Osteocyte (in vitro differentiated cells): ENCODE results near the gene CHM. TPM values are rescaled to one million over a fixed set of nuclear protein-coding genes. Genes with fewer than 3 reads are reported as not detected.
"Not testable (repeated sequence)": the region's sequence is repeated elsewhere in the genome, so short reads cannot be mapped to it uniquely, and the experiment has no call there.

Experiments used
- DNase-seq: peaks from one replicate; pipeline ENCODE4 v3.0.0; 2021; ENCODE audit warnings: mixed read lengths; ENCODE audit not compliant: unreplicated experiment; ENCODE audit errors: extremely low spot score
- H3K27ac Mint-ChIP-seq: one replicate; pipeline ENCODE4 v1.8.0; 2021; ENCODE audit warnings: mild to moderate bottlenecking, mixed read lengths; ENCODE audit not compliant: unreplicated experiment
- H3K27me3 Mint-ChIP-seq: one replicate; pipeline ENCODE4 v1.8.0; 2021; ENCODE audit warnings: mixed read lengths; ENCODE audit not compliant: unreplicated experiment
- H3K36me3 Mint-ChIP-seq: one replicate; pipeline ENCODE4 v1.8.0; 2021; ENCODE audit warnings: mixed read lengths; ENCODE audit not compliant: unreplicated experiment
- H3K4me1 Mint-ChIP-seq: one replicate; pipeline ENCODE4 v1.8.0; 2021; ENCODE audit warnings: mixed read lengths; ENCODE audit not compliant: unreplicated experiment
- H3K4me3 Mint-ChIP-seq: one replicate; pipeline ENCODE4 v1.8.0; 2021; ENCODE audit warnings: mild to moderate bottlenecking, moderate library complexity, mixed read lengths; ENCODE audit not compliant: unreplicated experiment
- H3K9me3 Mint-ChIP-seq: one replicate; pipeline ENCODE4 v1.8.0; 2021; ENCODE audit warnings: mixed read lengths; ENCODE audit not compliant: unreplicated experiment
- total RNA-seq: library from RNA; stranded (reverse); gene quantifications from 2 replicates; pipeline ENCODE4 v1.2.1, GENCODE V29; 2021
- TF ChIP-seq, protein P1 (sequence below): fragments of 200-600 bp; sonication (generic); IDR thresholded peaks from 2 replicates; pipeline ENCODE4 v1.5.0; 2021; ENCODE audit warnings: antibody characterized with exemption, mild to moderate bottlenecking, moderate library complexity

CHM gene
- total RNA-seq, 1 donor from 2014 or later = 62.2 TPM

DNA sequence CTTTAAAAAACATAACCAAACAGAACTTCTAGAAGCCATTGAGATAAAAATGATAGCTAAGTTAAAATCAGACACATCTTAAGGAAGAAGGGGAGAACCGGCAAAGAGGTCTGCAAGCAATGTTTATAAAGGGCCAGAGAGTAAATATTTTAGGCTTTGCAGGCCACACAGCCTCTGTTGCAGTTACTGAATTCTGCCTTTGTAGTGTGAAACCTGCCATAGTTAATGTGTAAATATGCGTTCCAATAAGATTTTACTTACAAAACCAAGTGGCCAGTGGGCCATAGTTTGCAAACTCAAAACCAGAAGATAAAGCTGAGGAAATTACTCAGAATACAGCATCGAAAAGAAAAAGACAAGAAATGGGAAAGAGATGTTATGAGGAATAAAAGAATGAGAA lies 33.6 kb downstream of the CHM start:
- DNase-seq = no peak
- peaks cover 29% of the 10 kb centered on the region for H3K36me3 Mint-ChIP-seq
- TF ChIP-seq, protein P1, sequence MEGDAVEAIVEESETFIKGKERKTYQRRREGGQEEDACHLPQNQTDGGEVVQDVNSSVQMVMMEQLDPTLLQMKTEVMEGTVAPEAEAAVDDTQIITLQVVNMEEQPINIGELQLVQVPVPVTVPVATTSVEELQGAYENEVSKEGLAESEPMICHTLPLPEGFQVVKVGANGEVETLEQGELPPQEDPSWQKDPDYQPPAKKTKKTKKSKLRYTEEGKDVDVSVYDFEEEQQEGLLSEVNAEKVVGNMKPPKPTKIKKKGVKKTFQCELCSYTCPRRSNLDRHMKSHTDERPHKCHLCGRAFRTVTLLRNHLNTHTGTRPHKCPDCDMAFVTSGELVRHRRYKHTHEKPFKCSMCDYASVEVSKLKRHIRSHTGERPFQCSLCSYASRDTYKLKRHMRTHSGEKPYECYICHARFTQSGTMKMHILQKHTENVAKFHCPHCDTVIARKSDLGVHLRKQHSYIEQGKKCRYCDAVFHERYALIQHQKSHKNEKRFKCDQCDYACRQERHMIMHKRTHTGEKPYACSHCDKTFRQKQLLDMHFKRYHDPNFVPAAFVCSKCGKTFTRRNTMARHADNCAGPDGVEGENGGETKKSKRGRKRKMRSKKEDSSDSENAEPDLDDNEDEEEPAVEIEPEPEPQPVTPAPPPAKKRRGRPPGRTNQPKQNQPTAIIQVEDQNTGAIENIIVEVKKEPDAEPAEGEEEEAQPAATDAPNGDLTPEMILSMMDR = no peak
- H3K9me3 Mint-ChIP-seq = peaks cover 4% of the 10 kb centered on the region
- no peaks in the 10 kb centered on the region for H3K27me3 Mint-ChIP-seq
- no peak overlapping the region for H3K27ac Mint-ChIP-seq
- no peak overlapping the region for H3K4me3 Mint-ChIP-seq
- peaks cover 27% of the 10 kb centered on the region for H3K4me1 Mint-ChIP-seq

DNA sequence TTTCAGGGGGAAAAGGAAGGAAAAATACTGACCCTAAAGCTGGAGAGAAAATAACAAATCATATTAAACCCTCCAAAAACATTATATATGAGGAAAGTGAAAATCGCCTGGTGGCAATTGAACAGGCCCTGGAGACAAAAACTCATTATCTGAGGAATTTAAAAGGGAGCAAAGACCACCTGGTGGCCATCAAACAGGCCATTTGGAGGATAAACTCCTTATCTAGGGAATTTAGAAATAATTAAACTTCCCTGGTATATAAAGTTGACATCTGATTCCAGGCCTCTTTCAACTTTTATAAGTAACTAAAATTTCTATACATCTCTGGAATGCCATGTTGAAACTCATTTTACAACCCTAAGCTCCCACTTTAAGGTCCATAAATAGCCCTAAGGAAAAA lies 35.2 kb downstream of the CHM start:
- Mint-ChIP-seq H3K27me3 (no peaks in the 10 kb centered on the region), H3K27ac (no peak overlapping the region)
- TF ChIP-seq, protein P1 = no peak

DNA sequence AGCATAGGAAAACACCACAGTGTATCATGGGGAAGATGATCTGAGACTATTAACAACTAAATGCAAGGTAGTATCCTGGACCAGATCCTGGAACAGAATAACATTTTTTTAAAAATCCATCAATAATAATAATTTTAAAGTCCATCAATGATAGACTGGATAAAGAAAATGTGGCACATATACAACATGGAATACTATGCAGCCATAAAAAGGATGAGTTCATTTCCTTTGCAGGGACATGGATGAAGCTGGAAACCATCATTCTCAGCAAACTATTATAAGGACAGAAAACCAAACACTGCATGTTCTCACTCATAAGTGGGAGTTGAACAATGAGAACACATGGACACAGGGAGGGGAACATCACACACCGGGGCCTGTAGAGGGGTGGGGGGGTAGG lies 37.6 kb downstream of the CHM start:
- H3K27ac Mint-ChIP-seq, H3K4me3 Mint-ChIP-seq, H3K27me3 Mint-ChIP-seq, H3K9me3 Mint-ChIP-seq, DNase-seq: not testable (repeated sequence)
- Mint-ChIP-seq H3K36me3 (peaks cover 20% of the 10 kb centered on the region), H3K4me1 (peaks cover 23% of the 10 kb centered on the region)

More for the DNA sequence above, 35.2 kb downstream of the CHM start:
- Mint-ChIP-seq H3K4me3 (no peak overlapping the region), H3K36me3 (peaks cover 23% of the 10 kb centered on the region), H3K9me3 (peaks cover 4% of the 10 kb centered on the region), H3K4me1 (peaks cover 24% of the 10 kb centered on the region)
- no peak for DNase-seq

DNA sequence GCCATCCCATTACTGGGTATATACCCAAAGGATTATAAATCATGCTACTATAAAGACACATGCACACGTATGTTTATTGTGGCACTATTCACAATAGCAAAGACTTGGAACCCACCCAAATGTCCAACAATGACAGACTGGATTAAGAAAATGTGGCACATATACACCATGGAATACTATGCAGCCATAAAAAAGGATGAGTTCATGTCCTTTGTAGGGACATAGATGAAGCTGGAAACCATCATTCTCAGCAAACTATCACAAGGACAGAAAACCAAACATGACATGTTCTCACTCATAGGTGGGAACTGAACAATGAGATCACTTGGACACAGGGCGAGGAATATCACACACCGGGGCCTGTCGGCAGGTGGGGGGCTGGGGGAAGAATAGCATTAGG lies 39.5 kb downstream of the CHM start:
- DNase-seq, H3K27ac Mint-ChIP-seq, H3K9me3 Mint-ChIP-seq, H3K27me3 Mint-ChIP-seq, H3K4me3 Mint-ChIP-seq: not testable (repeated sequence)
- Mint-ChIP-seq H3K4me1 (peaks cover 23% of the 10 kb centered on the region), H3K36me3 (peaks cover 20% of the 10 kb centered on the region)

DNA sequence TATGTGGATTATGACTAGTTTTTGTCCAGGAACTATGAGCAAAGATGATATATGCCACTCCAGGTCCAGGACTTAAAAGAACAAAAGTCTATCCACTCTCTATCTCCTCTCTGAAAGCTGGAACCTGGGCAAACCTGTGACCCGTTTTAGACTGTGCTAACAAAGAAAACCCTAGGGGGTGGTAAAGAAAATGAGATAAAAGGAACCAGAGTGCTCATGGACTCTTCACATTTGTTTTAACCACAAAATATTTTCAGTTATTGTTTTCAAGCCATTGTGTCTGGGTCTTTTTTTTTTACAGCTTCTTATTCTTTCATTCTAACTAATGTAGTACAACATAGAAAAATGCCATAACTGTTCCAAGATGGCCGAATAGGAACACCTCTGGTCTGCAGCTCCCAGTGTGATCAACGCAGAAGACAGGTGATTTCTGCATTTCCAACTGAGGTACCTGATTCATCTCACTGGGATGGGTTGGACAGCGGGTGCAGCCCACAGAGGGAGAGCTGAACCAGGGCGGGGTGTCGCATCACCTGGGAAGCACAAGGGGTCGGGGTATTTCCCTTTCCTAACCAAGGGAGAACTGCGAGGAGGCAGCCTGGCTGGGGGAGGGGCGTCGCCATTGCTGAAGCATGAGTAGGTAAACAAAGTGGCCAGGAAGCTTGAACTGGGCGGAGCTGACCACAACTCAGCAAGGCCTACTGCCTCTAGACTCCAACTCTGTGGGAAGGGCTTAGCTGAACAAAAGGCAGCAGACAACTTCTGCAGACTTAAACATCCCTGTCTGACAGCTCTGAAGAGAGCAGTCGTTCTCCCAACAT lies 45.1 kb downstream of the CHM start:
- DNase-seq = no peak
- H3K9me3 Mint-ChIP-seq = no peaks in the 10 kb centered on the region
- H3K27ac Mint-ChIP-seq = peak overlapping the region; percentile 66
- no peaks in the 10 kb centered on the region for H3K27me3 Mint-ChIP-seq
- H3K4me3 Mint-ChIP-seq = no peak overlapping the region
- H3K36me3 Mint-ChIP-seq = peaks cover 11% of the 10 kb centered on the region
- peaks cover 31% of the 10 kb centered on the region for H3K4me1 Mint-ChIP-seq
- TF ChIP-seq, protein P1 = no peak

DNA sequence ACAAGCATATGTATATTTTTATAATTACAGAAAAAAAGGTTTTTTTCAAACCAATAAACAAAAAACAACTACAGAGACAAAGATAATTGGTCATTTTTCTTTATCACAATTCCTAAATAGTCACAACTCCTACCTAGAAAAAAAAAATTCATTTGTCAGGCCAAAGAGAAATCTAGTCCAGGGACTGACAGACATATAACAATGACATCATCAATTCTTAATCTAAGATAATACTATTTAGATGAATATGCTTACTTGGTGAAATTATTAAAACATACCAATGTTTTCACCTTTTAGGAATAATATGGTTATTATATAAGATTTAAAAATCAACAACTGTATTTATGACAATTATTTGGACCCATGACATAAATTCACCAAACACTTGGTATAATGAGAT lies 48.4 kb downstream of the CHM start:
- DNase-seq = no peak
- Mint-ChIP-seq H3K4me3 (no peak overlapping the region), H3K27me3 (no peaks in the 10 kb centered on the region), H3K4me1 (peaks cover 38% of the 10 kb centered on the region), H3K9me3 (no peaks in the 10 kb centered on the region), H3K36me3 (peaks cover 3% of the 10 kb centered on the region), H3K27ac (no peak overlapping the region)
- TF ChIP-seq, protein P1 = no peak
